ENCODE measurements around the gene STAG2. TPM values are rescaled to one million over a fixed set of nuclear protein-coding genes. Genes with fewer than 3 reads are reported as not detected.
"Not testable (repeated sequence)": the region's sequence is repeated elsewhere in the genome, so short reads cannot be mapped to it uniquely, and the experiment has no call there.

Gene STAG2
- total RNA-seq, 2 donors from 2014 or later: 73.7 to 130 TPM

DNA sequence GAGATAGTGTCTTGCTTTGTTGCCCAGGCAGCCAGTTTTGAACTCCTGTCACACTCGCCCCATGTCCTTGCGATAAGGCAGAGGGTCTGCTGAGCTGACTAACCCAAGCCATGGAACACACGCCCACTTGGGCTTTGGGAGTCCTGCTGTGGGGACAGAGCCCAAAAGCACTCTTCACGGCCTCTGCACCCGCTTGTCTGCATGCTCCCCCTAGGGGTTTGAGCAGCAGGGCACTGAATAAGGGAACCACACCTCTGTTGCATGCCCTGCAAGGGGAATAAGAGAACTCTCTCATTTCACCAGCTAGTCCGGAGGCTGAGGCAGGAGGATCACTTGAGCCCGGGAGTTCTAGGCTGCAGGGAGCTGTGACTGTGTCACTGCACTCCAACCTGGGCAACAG lies 166.0 kb downstream of the STAG2 start:
- H3K4me1 ChIP-seq (ENCODE audit: control insufficient read depth, insufficient read depth, low read length): no peaks in the 10 kb centered on the region
- no peak overlapping the region for H3K4me3 Mint-ChIP-seq
- 90 to 98% methylated on average over 2 to 7 of the region's 7 CpGs for WGBS, 2 experiments (ENCODE audit: insufficient coverage in 1 of 2, insufficient read length in 1 of 2)
- no peaks in the 10 kb centered on the region for H3K4me1 Mint-ChIP-seq
- no peak for DNase-seq
- H3K27ac Mint-ChIP-seq: no peak overlapping the region
- H3K27me3 Mint-ChIP-seq (ENCODE audit: insufficient read depth): no peaks in the 10 kb centered on the region
- TF ChIP-seq, protein P1, sequence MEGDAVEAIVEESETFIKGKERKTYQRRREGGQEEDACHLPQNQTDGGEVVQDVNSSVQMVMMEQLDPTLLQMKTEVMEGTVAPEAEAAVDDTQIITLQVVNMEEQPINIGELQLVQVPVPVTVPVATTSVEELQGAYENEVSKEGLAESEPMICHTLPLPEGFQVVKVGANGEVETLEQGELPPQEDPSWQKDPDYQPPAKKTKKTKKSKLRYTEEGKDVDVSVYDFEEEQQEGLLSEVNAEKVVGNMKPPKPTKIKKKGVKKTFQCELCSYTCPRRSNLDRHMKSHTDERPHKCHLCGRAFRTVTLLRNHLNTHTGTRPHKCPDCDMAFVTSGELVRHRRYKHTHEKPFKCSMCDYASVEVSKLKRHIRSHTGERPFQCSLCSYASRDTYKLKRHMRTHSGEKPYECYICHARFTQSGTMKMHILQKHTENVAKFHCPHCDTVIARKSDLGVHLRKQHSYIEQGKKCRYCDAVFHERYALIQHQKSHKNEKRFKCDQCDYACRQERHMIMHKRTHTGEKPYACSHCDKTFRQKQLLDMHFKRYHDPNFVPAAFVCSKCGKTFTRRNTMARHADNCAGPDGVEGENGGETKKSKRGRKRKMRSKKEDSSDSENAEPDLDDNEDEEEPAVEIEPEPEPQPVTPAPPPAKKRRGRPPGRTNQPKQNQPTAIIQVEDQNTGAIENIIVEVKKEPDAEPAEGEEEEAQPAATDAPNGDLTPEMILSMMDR (conservative IDR thresholded peaks at IDR 0.05): peak; percentile 40
- H3K4me3 ChIP-seq (ENCODE audit: low read length): no peak overlapping the region
- H3K9me3 Mint-ChIP-seq: peaks cover 22% of the 10 kb centered on the region
- H3K27ac ChIP-seq (ENCODE audit: low read depth, low read length): no peak overlapping the region
- no peaks in the 10 kb centered on the region for H3K9me3 ChIP-seq (ENCODE audit: control insufficient read depth, low read length)
- no peak overlapping the region for H3K9ac ChIP-seq (ENCODE audit: extremely low read depth, low read length, poor library complexity, severe bottlenecking)
- H3K27me3 ChIP-seq (ENCODE audit: control insufficient read depth, insufficient read depth, low read length, poor library complexity, severe bottlenecking): no peaks in the 10 kb centered on the region
- H3K36me3 Mint-ChIP-seq (ENCODE audit: low read depth): peaks cover 2% of the 10 kb centered on the region
- H3K36me3 ChIP-seq (ENCODE audit: control insufficient read depth, insufficient read depth, low read length): no peaks in the 10 kb centered on the region

DNA sequence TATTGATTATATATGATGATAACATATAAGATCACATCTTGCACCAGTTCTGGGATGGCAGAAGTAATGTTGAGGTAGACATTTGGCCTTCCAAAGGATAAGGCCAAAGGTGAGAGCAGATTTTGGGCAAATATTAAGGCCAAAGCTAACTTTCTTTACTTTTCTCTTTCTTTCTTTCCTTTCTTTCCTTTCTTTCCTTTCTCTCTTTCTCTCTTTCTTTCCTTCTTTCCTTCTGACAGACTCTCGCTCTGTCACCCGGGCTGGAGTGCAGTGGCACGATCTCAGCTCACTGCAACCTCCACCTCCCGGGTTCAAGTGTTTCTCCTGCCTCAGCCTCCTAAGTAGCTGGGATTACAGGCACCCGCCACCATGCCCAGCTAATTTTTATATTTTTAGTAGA lies 170.9 kb downstream of the STAG2 start:
- H3K4me1 Mint-ChIP-seq; H3K4me1 ChIP-seq (ENCODE audit: control insufficient read depth, insufficient read depth, low read length); H3K36me3 ChIP-seq (ENCODE audit: control insufficient read depth, insufficient read depth, low read length); H3K27ac ChIP-seq (ENCODE audit: low read depth, low read length); DNase-seq; H3K36me3 Mint-ChIP-seq (ENCODE audit: low read depth); H3K27me3 Mint-ChIP-seq (ENCODE audit: insufficient read depth); H3K27ac Mint-ChIP-seq; H3K4me3 Mint-ChIP-seq; H3K4me3 ChIP-seq (ENCODE audit: low read length); H3K9ac ChIP-seq (ENCODE audit: extremely low read depth, low read length, poor library complexity, severe bottlenecking); H3K27me3 ChIP-seq (ENCODE audit: control insufficient read depth, insufficient read depth, low read length, poor library complexity, severe bottlenecking); H3K9me3 ChIP-seq (ENCODE audit: control insufficient read depth, low read length): not testable (repeated sequence)
- H3K9me3 Mint-ChIP-seq: peaks cover 23% of the 10 kb centered on the region
- 90 to 91% methylated on average over 2 to 5 of the region's 5 CpGs for WGBS, 2 experiments (ENCODE audit: insufficient coverage in 1 of 2, insufficient read length in 1 of 2)

DNA sequence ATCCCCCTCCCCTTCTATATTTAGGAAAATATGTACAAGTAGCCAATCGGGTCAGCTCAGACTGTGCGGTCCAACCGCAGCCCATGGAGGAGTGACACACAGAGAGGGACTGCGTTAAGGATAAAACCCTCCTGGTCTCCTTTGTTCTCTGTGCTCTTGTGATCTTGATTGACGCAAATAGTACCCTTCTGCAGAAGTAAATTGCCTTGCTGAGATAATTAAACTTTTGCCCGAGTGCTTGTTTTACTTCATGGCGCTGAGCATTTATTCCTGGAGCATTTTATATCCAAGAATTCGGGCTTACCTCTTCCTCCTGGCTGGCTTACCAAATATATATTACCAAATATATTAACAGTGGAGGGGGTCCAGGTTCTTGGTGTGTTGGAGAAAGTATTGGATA lies 184.2 kb downstream of the STAG2 start:
- TF ChIP-seq, protein P1 (conservative IDR thresholded peaks at IDR 0.05): no peak
- Mint-ChIP-seq H3K27me3 (ENCODE audit: insufficient read depth) (no peaks in the 10 kb centered on the region), H3K4me1 (no peaks in the 10 kb centered on the region), H3K27ac (no peak overlapping the region), H3K4me3 (no peak overlapping the region), H3K36me3 (ENCODE audit: low read depth) (no peaks in the 10 kb centered on the region), H3K9me3 (peaks cover 47% of the 10 kb centered on the region)
- 96 to 100% methylated on average over 5 to 8 of the region's 8 CpGs for WGBS, 2 experiments (ENCODE audit: insufficient coverage in 1 of 2, insufficient read length in 1 of 2)
- Histone ChIP-seq H3K27me3 (ENCODE audit: control insufficient read depth, insufficient read depth, low read length, poor library complexity, severe bottlenecking) (no peaks in the 10 kb centered on the region), H3K27ac (ENCODE audit: low read depth, low read length) (no peak overlapping the region), H3K4me1 (ENCODE audit: control insufficient read depth, insufficient read depth, low read length) (no peaks in the 10 kb centered on the region), H3K36me3 (ENCODE audit: control insufficient read depth, insufficient read depth, low read length) (no peaks in the 10 kb centered on the region), H3K9me3 (ENCODE audit: control insufficient read depth, low read length) (no peaks in the 10 kb centered on the region), H3K4me3 (ENCODE audit: low read length) (no peak overlapping the region), H3K9ac (ENCODE audit: extremely low read depth, low read length, poor library complexity, severe bottlenecking) (no peak overlapping the region)
- DNase-seq: no peak

DNA sequence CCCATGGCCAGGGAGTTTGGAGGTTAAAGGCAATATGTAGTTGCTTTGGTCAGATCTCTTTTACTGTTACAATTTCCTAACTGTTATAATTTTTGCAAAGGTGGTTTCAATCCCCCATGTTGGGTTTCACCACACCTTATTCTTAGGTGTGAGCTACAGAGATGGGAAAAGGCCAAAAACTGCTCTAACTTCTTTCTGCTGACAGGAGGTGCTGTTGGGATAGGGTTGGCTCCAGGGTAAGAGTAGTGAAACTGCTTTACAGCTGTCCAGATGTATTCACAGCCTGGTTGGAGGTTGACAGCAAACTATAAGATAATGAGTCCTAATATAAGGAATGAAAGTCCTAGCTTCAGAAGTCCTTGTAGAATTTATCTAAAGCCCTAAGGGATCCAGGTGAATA lies 189.7 kb downstream of the STAG2 start:
- H3K36me3 Mint-ChIP-seq (ENCODE audit: low read depth): no peaks in the 10 kb centered on the region
- no peak overlapping the region for H3K27ac Mint-ChIP-seq
- peaks cover 42% of the 10 kb centered on the region for H3K9me3 Mint-ChIP-seq
- Histone ChIP-seq H3K4me3 (ENCODE audit: low read length) (no peak overlapping the region), H3K36me3 (ENCODE audit: control insufficient read depth, insufficient read depth, low read length) (no peaks in the 10 kb centered on the region), H3K27ac (ENCODE audit: low read depth, low read length) (no peak overlapping the region), H3K9me3 (ENCODE audit: control insufficient read depth, low read length) (no peaks in the 10 kb centered on the region), H3K27me3 (ENCODE audit: control insufficient read depth, insufficient read depth, low read length, poor library complexity, severe bottlenecking) (no peaks in the 10 kb centered on the region), H3K9ac (ENCODE audit: extremely low read depth, low read length, poor library complexity, severe bottlenecking) (no peak overlapping the region), H3K4me1 (ENCODE audit: control insufficient read depth, insufficient read depth, low read length) (no peaks in the 10 kb centered on the region)
- H3K4me1 Mint-ChIP-seq: no peaks in the 10 kb centered on the region
- H3K4me3 Mint-ChIP-seq: no peak overlapping the region
- TF ChIP-seq, protein P1 (conservative IDR thresholded peaks at IDR 0.05): no peak
- no peaks in the 10 kb centered on the region for H3K27me3 Mint-ChIP-seq (ENCODE audit: insufficient read depth)
- DNase-seq: no peak
